Body of pancreas (tissue), 4 donors: ENCODE data around the gene DNAI2.

ENCODE experiments used
- CTCF ChIP-seq, 7 experiments: fragments of 450-650 bp in 4 of 7; fragments of 200-600 bp in 3 of 7; sonication (generic) in 3 of 7; IDR thresholded peaks; one replicate each; pipeline ENCODE4 v1.5.1; 2016 to 2019; ENCODE audit warnings: antibody characterized with exemption in 7 of 7
- POLR2A ChIP-seq, 3 donors: fragments of 450-650 bp; IDR thresholded peaks; one replicate each; pipeline ENCODE4 v1.6.1; 2016; ENCODE audit warnings: antibody characterized with exemption in 3 of 3, mild to moderate bottlenecking in 2 of 3

- TF ChIP-seq CTCF (IDR thresholded peaks at IDR 0.05) (no peak), POLR2A (IDR thresholded peaks at IDR 0.05) (no peak)
Measured at GRCh38 chr17:74303305-74303704, 29.3 kb downstream of the DNAI2 start.
